Breast epithelium (tissue), 3 donors: Measurements from ENCODE around the gene COL8A1.

Source experiments
- CTCF ChIP-seq, 3 donors: fragments of 450-650 bp; IDR thresholded peaks; one replicate each; pipeline ENCODE4 v1.5.1; 2016 to 2017; ENCODE audit warnings: antibody characterized with exemption in 3 of 3, mild to moderate bottlenecking in 3 of 3, moderate library complexity in 3 of 3
- POLR2A ChIP-seq: fragments of 450-650 bp; IDR thresholded peaks from one replicate; pipeline ENCODE4 v1.6.1; 2016; ENCODE audit warnings: antibody characterized with exemption, mild to moderate bottlenecking, moderate library complexity
- POLR2AphosphoS5 ChIP-seq, 3 donors: sonication (generic); formaldehyde crosslinking; IDR thresholded peaks; one replicate each; pipeline ENCODE4 v1.6.1; 2017; ENCODE audit warnings: antibody characterized with exemption in 3 of 3

GRCh38 chr3:99690761-99691369 lies 52.5 kb downstream of the COL8A1 start:
- TF ChIP-seq POLR2A = no peak
- TF ChIP-seq CTCF (IDR thresholded peaks at IDR 0.05) = no peak
- TF ChIP-seq POLR2AphosphoS5 (IDR thresholded peaks at IDR 0.05) = no peak
